ENCODE results near the gene PHAF1.

- no peak for TF ChIP-seq NFIC (IDR thresholded peaks at IDR 0.05)
- no peak for TF ChIP-seq TAF1 (IDR thresholded peaks at IDR 0.05; ENCODE audit: low read depth)
- no peak for TF ChIP-seq RAD21 (IDR thresholded peaks at IDR 0.05; ENCODE audit: low read depth)
- TF ChIP-seq EGR1 (IDR thresholded peaks at IDR 0.05), result no peak
- no peak for TF ChIP-seq MAX (IDR thresholded peaks at IDR 0.05)
Measured at GRCh38 chr16:67158637-67159600, 49.2 kb downstream of the PHAF1 start.

Measured in Ishikawa (cell line).